Ovary (tissue), 10 donors: ENCODE results near the gene LCE3E. TPM values are rescaled to one million over a fixed set of nuclear protein-coding genes. Genes with fewer than 3 reads are reported as not detected.

Source experiments
- DNase-seq, 5 donors: peaks; one replicate each; pipeline ENCODE4 v3.0.0-alpha.2; 2019 to 2020
- H3K27ac ChIP-seq, 2 donors: fragments of 200-600 bp; one replicate each; pipeline versions ENCODE4 v1.5.1 to v1.8.0; 2019 to 2022
- H3K27me3 ChIP-seq: fragments of 200-600 bp; one replicate; pipeline ENCODE4 v1.8.0; 2022
- H3K36me3 ChIP-seq: fragments of 200-600 bp; sonication (generic); one replicate; pipeline ENCODE4 v1.5.1; 2019
- H3K4me1 ChIP-seq: one replicate; pipeline ENCODE4 v1.8.1; 2013; ENCODE audit warnings: mild to moderate bottlenecking, moderate library complexity; ENCODE audit not compliant: insufficient read depth
- H3K4me3 ChIP-seq: fragments of 200-600 bp; sonication (generic); one replicate; pipeline ENCODE4 v1.5.1; 2017
- H3K9me3 ChIP-seq, 2 donors: fragments of 200-600 bp in 1 of 2; sonication (generic) in 1 of 2; one replicate each; pipeline versions ENCODE4 v1.5.1 to v1.8.1; 2013 to 2019; ENCODE audit warnings: mild to moderate bottlenecking in 1 of 2, moderate library complexity in 1 of 2
- CTCF ChIP-seq, 3 donors: fragments of 450-650 bp in 2 of 3; fragments of 200-600 bp in 1 of 3; IDR thresholded peaks; one replicate each; pipeline versions ENCODE4 v1.5.1 to v1.8.0; 2016 to 2022; ENCODE audit warnings: antibody characterized with exemption in 3 of 3, mild to moderate bottlenecking in 1 of 3
- EP300 ChIP-seq: sonication (generic); formaldehyde crosslinking; IDR thresholded peaks from one replicate; pipeline ENCODE4 v1.6.1; 2017; ENCODE audit warnings: antibody characterized with exemption
- POLR2A ChIP-seq: fragments of 450-650 bp; IDR thresholded peaks from one replicate; pipeline ENCODE4 v1.6.1; 2017; ENCODE audit warnings: antibody characterized with exemption, mild to moderate bottlenecking, moderate library complexity
- whole genome bisulfite sequencing, 3 donors: extraction: QIAGEN DNeasy Blood & Tissue Kit in 1 of 3; methylation state at CpG; one replicate each; pipeline versions ENCODE4 v1.1.5 to v1.1.7; 2013 to 2017; 5-methylcytosine and 5-hydroxymethylcytosine counted together
- intact Hi-C, 4 donors: fragments of 100-400 bp; cut with DNase I; formaldehyde crosslinking; loops; one replicate each; pipeline versions ENCODE4 v1.11.0 to v1.15.1; 2022 to 2023
- long read RNA-seq, 3 donors: library from polyadenylated mRNA in 2 of 3; unstranded in 2 of 3; transcript quantifications; one replicate each; pipeline ENCODE4 v2.0.0 and lab custom pipeline, GENCODE V29; 2021 to 2026
- polyA plus RNA-seq, 2 donors: library from polyadenylated mRNA; stranded (reverse); fragments of 200-250 nt in 1 of 2; fragments of 350-450 nt in 1 of 2; fragmentation: Illumina TruSeq in 1 of 2; extraction: RNeasy Lipid Tissue Mini Kit (QIAGEN cat#74804) in 1 of 2; gene quantifications; one replicate each; pipeline ENCODE4 v1.2.3, GENCODE V29; 2013 to 2014
- total RNA-seq, 7 donors: library from RNA; depleted of rRNA in 2 of 7; stranded (reverse); fragments of >200 nt in 2 of 7; fragmentation: NEBNext Ultra II Directional in 3 of 7; extraction: Animal tissue kit (Norgen Biotek cat#: 25700) in 3 of 7; gene quantifications; one replicate each; pipeline versions ENCODE4 v1.1.0 to v1.2.4, GENCODE V29; 2016 to 2023
- donor health status: DM: no; HTN: no; CAD: no; lungs with moderate emphysema.
- donor health status: DM: no; HTN: no; CAD: no.
- donor health status: Bipolar disorder and iron deficiency.
- donor health status: DM: yes; HTN: yes; CAD: no.
- donor health status: DM: no; HTN: no; CAD: no.
- donor health status: DM: yes; HTN: yes; CAD: no.

The LCE3E gene
- total RNA-seq (not detected), polyA plus RNA-seq (not detected)
- long read RNA-seq, donor 1 = 0 reads
- long read RNA-seq, donor 2 = 0 reads
- long read RNA-seq, donor 3 = 0 reads

GRCh38 chr1:152566681-152567080 lies at the start of gene LCE3E:
TSS of gene LCE3E (minus strand) at chr1:152566780. CDS start at chr1:152566208, 572 bp downstream.
- intact Hi-C loops = no loop called here
- no peaks in the 10 kb centered on the region for H3K36me3 ChIP-seq
- no peaks in the 10 kb centered on the region for H3K4me1 ChIP-seq
- no peak within 1 kb of the TSS for H3K4me3 ChIP-seq
- no peak within 1 kb of the TSS for H3K27ac ChIP-seq
- no peaks in the 10 kb centered on the region for H3K27me3 ChIP-seq
- DNase-seq = no peak
- TF ChIP-seq EP300 (no peak), CTCF (IDR thresholded peaks at IDR 0.05) (no peak), POLR2A (no peak)
- no peaks in the 10 kb centered on the region for H3K9me3 ChIP-seq
- 61 to 81% (median 74%) methylated on average over 1 of the region's 1 CpG for WGBS, 3 donors

- Histone ChIP-seq H3K4me3 (no peak within 1 kb of the TSS), H3K36me3 (no peaks in the 10 kb centered on the region), H3K4me1 (no peaks in the 10 kb centered on the region), H3K9me3 (no peaks in the 10 kb centered on the region), H3K27ac (no peak within 1 kb of the TSS), H3K27me3 (no peaks in the 10 kb centered on the region)
- 82% methylated on average over 1 of the region's 1 CpG; no CpG with 5 or more reads in 2 of the 3 donors for WGBS, 3 donors
- intact Hi-C loops = no loop called here
- DNase-seq = no peak
- no peak for TF ChIP-seq POLR2A
- TF ChIP-seq EP300 = no peak
- TF ChIP-seq CTCF (IDR thresholded peaks at IDR 0.05) = no peak
Measured at GRCh38 chr1:152613511-152613910, 46.9 kb upstream of the LCE3E start, which contains the start of gene LCE3B. TSS of gene LCE3B (plus strand) at chr1:152613811. CDS start at chr1:152613811, 0 bp downstream.

- Histone ChIP-seq H3K9me3 (no peaks in the 10 kb centered on the region), H3K27ac (no peak within 1 kb of the TSS), H3K27me3 (no peaks in the 10 kb centered on the region), H3K36me3 (no peaks in the 10 kb centered on the region), H3K4me3 (no peak within 1 kb of the TSS), H3K4me1 (no peaks in the 10 kb centered on the region)
- TF ChIP-seq CTCF (IDR thresholded peaks at IDR 0.05) = no peak
- no peak for TF ChIP-seq EP300
- TF ChIP-seq POLR2A = no peak
- intact Hi-C loops = no loop called here
- WGBS, 3 donors = 69% methylated on average over 4 of the region's 4 CpGs; no CpG with 5 or more reads in 2 of the 3 donors
- DNase-seq = no peak
Measured at GRCh38 chr1:152599934-152600333, 33.4 kb upstream of the LCE3E start, which contains the start of gene LCE3C. TSS of gene LCE3C (plus strand) at chr1:152600234. CDS start at chr1:152600732, 498 bp downstream.

- Histone ChIP-seq H3K4me1 (no peaks in the 10 kb centered on the region), H3K9me3 (no peaks in the 10 kb centered on the region), H3K27me3 (no peaks in the 10 kb centered on the region), H3K27ac (no peak overlapping the region), H3K36me3 (no peaks in the 10 kb centered on the region), H3K4me3 (no peak overlapping the region)
- TF ChIP-seq POLR2A (no peak), CTCF (IDR thresholded peaks at IDR 0.05) (no peak), EP300 (no peak)
- intact Hi-C loops = no loop called here
- 62% methylated on average over 2 of the region's 2 CpGs; no CpG with 5 or more reads in 2 of the 3 donors for WGBS, 3 donors
- DNase-seq = no peak
Measured at GRCh38 chr1:152596986-152597385, 30.4 kb upstream of the LCE3E start.
